Left renal cortex interstitium (tissue), 4 donors: ENCODE data around the gene NUMBL. TPM values are rescaled to one million over a fixed set of nuclear protein-coding genes. Genes with fewer than 3 reads are reported as not detected.

Experiments used
- DNase-seq, 4 donors: peaks; one replicate each; pipeline ENCODE4 v3.0.0-alpha.2; 2013; ENCODE audit warnings: low read depth in 4 of 4, low spot score in 2 of 4, missing footprints in 1 of 4
- polyA plus RNA-seq, 4 donors: library from polyadenylated mRNA; unstranded; fragments of 120-200 nt; gene quantifications; one replicate each; pipeline ENCODE4 v1.2.1, GENCODE V29; 2013; ENCODE audit not compliant: insufficient read length in 4 of 4

Gene NUMBL
- polyA plus RNA-seq, 4 donors = 8.9 to 20.7 (median 16.3) TPM

GRCh38 chr19:40691421-40692211 is 1.2 kb upstream of the NUMBL start:
- DNase-seq = no peak

- peak in 3 of 4 donors; percentile 70 to 79 (median 73) for DNase-seq
Observed at GRCh38 chr19:40690693-40691420, 406 bp upstream of the NUMBL start.

GRCh38 chr19:40689339-40690049 is 957 bp downstream of the NUMBL start:
- no peak for DNase-seq

- DNase-seq = no peak
Observed at GRCh38 chr19:40688987-40689338, 1.5 kb downstream of the NUMBL start.

- no peak for DNase-seq
Observed at GRCh38 chr19:40688309-40688708, 2.1 kb downstream of the NUMBL start.

GRCh38 chr19:40687525-40688016 is 2.9 kb downstream of the NUMBL start:
- DNase-seq = no peak

- no peak for DNase-seq
Observed at GRCh38 chr19:40686882-40687524, 3.4 kb downstream of the NUMBL start.

- DNase-seq = no peak
Observed at GRCh38 chr19:40685563-40685962, 4.9 kb downstream of the NUMBL start.

GRCh38 chr19:40685016-40685526 is 5.4 kb downstream of the NUMBL start:
- no peak for DNase-seq

GRCh38 chr19:40684280-40684679 is 6.2 kb downstream of the NUMBL start:
- no peak for DNase-seq

- DNase-seq = no peak
Observed at GRCh38 chr19:40683437-40683836, 7.0 kb downstream of the NUMBL start.

- no peak for DNase-seq
Observed at GRCh38 chr19:40682431-40682964, 8.0 kb downstream of the NUMBL start.

GRCh38 chr19:40681039-40681438 is 9.4 kb downstream of the NUMBL start:
- DNase-seq = no peak

GRCh38 chr19:40677156-40677555 is 13.3 kb downstream of the NUMBL start:
- DNase-seq = no peak

- DNase-seq = no peak
Observed at GRCh38 chr19:40674291-40674690, 16.2 kb downstream of the NUMBL start.

GRCh38 chr19:40673397-40673796 is 17.1 kb downstream of the NUMBL start:
- DNase-seq = no peak

- DNase-seq = no peak
Observed at GRCh38 chr19:40672573-40673299, 17.7 kb downstream of the NUMBL start.

GRCh38 chr19:40672038-40672437 is 18.4 kb downstream of the NUMBL start:
- no peak for DNase-seq

- no peak for DNase-seq
Observed at GRCh38 chr19:40671404-40671803, 19.0 kb downstream of the NUMBL start.
